GM23338 (cell line): Measurements from ENCODE around the gene DPYD. TPM values are rescaled to one million over a fixed set of nuclear protein-coding genes. Genes with fewer than 3 reads are reported as not detected.

ENCODE experiments used
- ATAC-seq: fragments of 200-7000 bp; cut with Tn5 transposase; 3 replicates; pipeline ENCODE4 v1.9.1; 2020
- DNase-seq: peaks from one replicate; pipeline ENCODE4 v3.0.0-alpha.2; 2015; ENCODE audit warnings: low spot score
- H2AFZ ChIP-seq: fragments of 200-600 bp; sonication (generic); 2 replicates; pipeline ENCODE4 v1.8.0; 2016; ENCODE audit warnings: antibody characterized with exemption, mild to moderate bottlenecking, moderate library complexity
- H3F3A ChIP-seq: fragments of 200-600 bp; sonication (generic); replicated peaks from 2 replicates; pipeline ENCODE4 v1.8.0; 2017; ENCODE audit warnings: antibody characterized with exemption, mixed run types, low read depth
- H3K27ac ChIP-seq: fragments of 200-600 bp; sonication (generic); 2 replicates; pipeline ENCODE4 v1.6.1; 2016; ENCODE audit warnings: low read depth
- H3K27me3 ChIP-seq: fragments of 200-600 bp; sonication (generic); 2 replicates; pipeline ENCODE4 v1.8.0; 2016; ENCODE audit warnings: mild to moderate bottlenecking, mixed run types, moderate library complexity; ENCODE audit not compliant: insufficient read depth
- H3K36me3 ChIP-seq: fragments of 200-600 bp; sonication (generic); 2 replicates; pipeline ENCODE4 v1.8.0; 2016; ENCODE audit warnings: mild to moderate bottlenecking; ENCODE audit not compliant: insufficient read depth
- H3K4me1 ChIP-seq: fragments of 200-600 bp; sonication (generic); 2 replicates; pipeline ENCODE4 v1.8.0; 2016; ENCODE audit warnings: mild to moderate bottlenecking, moderate library complexity; ENCODE audit not compliant: insufficient read depth
- H3K4me2 ChIP-seq: fragments of 200-600 bp; sonication (generic); 2 replicates; pipeline ENCODE4 v1.7.1; 2017; ENCODE audit warnings: mixed run types
- H3K4me3 ChIP-seq: fragments of 200-600 bp; sonication (generic); 2 replicates; pipeline ENCODE4 v1.6.1; 2016; ENCODE audit warnings: mixed run types
- H3K79me2 ChIP-seq: fragments of 200-600 bp; sonication (generic); replicated peaks from 2 replicates; pipeline ENCODE4 v1.8.0; 2017; ENCODE audit warnings: mild to moderate bottlenecking; ENCODE audit not compliant: insufficient read depth
- H3K9me2 ChIP-seq: fragments of 200-600 bp; sonication (generic); 2 replicates; pipeline ENCODE4 v1.8.0; 2017; ENCODE audit not compliant: insufficient read depth
- H4K20me1 ChIP-seq: fragments of 200-600 bp; sonication (generic); replicated peaks from 2 replicates; pipeline ENCODE4 v1.8.0; 2017; ENCODE audit warnings: mild to moderate bottlenecking; ENCODE audit not compliant: insufficient read depth
- H3K27ac Mint-ChIP-seq: 2 replicates; pipeline ENCODE4 v1.8.0; 2020; ENCODE audit warnings: inconsistent platforms, mild to moderate bottlenecking, moderate library complexity, mixed read lengths
- H3K27me3 Mint-ChIP-seq: 3 replicates; pipeline ENCODE4 v1.8.0; 2022; ENCODE audit warnings: low read depth, mild to moderate bottlenecking, moderate library complexity, mixed read lengths, inconsistent platforms; ENCODE audit not compliant: insufficient read depth, poor library complexity
- H3K36me3 Mint-ChIP-seq: 3 replicates; pipeline ENCODE4 v1.8.0; 2021; ENCODE audit warnings: low read depth, mild to moderate bottlenecking, inconsistent platforms, moderate library complexity, mixed read lengths
- H3K4me1 Mint-ChIP-seq: 3 replicates; pipeline ENCODE4 v1.8.0; 2020; ENCODE audit warnings: mild to moderate bottlenecking, inconsistent platforms, mixed read lengths
- H3K4me3 Mint-ChIP-seq: 3 replicates; pipeline ENCODE4 v1.8.0; 2021; ENCODE audit warnings: moderate library complexity, mild to moderate bottlenecking, inconsistent platforms, mixed read lengths
- H3K9me3 Mint-ChIP-seq: 3 replicates; pipeline ENCODE4 v1.8.0; 2020; ENCODE audit warnings: moderate library complexity, mild to moderate bottlenecking, inconsistent platforms, mixed read lengths
- CREB1 ChIP-seq: fragments of 250-450 bp; sonication (Bioruptor Pico); IDR thresholded peaks from 2 replicates; pipeline ENCODE4 v1.5.0; 2020; ENCODE audit warnings: low read depth, mild to moderate bottlenecking, moderate library complexity
- CTCF ChIP-seq, 2 experiments: fragments of 200-600 bp in 1 of 2; sonication (generic) in 1 of 2; conservative IDR thresholded peaks; 2 replicates each; pipeline versions ENCODE4 v1.5.1 to v1.6.1; 2016 to 2017; ENCODE audit warnings: antibody characterized with exemption in 2 of 2, low read depth in 2 of 2, mild to moderate bottlenecking in 2 of 2, moderate library complexity in 1 of 2
- ETS1 ChIP-seq: IDR thresholded peaks from 2 replicates; pipeline ENCODE4 v1.6.1; 2016; ENCODE audit warnings: antibody characterized with exemption
- EZH2 ChIP-seq: fragments of 200-600 bp; sonication (generic); IDR thresholded peaks from one replicate; pipeline ENCODE4 v1.8.0; 2017; ENCODE audit warnings: antibody characterized with exemption, mild to moderate bottlenecking, low read depth; ENCODE audit not compliant: unreplicated experiment
- EZH2phosphoT487 ChIP-seq: fragments of 200-600 bp; sonication (generic); IDR thresholded peaks from one replicate; pipeline ENCODE4 v1.8.1; 2018; ENCODE audit warnings: antibody characterized with exemption; ENCODE audit not compliant: unreplicated experiment
- JUNB ChIP-seq: IDR thresholded peaks from one replicate; pipeline ENCODE4 v1.6.1; 2016; ENCODE audit warnings: antibody characterized with exemption; ENCODE audit not compliant: unreplicated experiment
- NANOG ChIP-seq: IDR thresholded peaks from 2 replicates; pipeline ENCODE4 v1.6.1; 2016; ENCODE audit warnings: antibody characterized with exemption, borderline replicate concordance
- POLR2AphosphoS5 ChIP-seq: IDR thresholded peaks from 2 replicates; pipeline ENCODE4 v1.6.1; 2016; ENCODE audit warnings: antibody characterized with exemption, low read depth
- STAT1 ChIP-seq: IDR thresholded peaks from one replicate; pipeline ENCODE4 v1.6.1; 2016; ENCODE audit warnings: antibody characterized with exemption; ENCODE audit not compliant: unreplicated experiment
- ZNF114 ChIP-seq: fragments of 250-450 bp; sonication (Bioruptor Pico); IDR thresholded peaks from 2 replicates; pipeline ENCODE4 v1.5.0; 2020; ENCODE audit warnings: mild to moderate bottlenecking, moderate library complexity
- ZNF331 ChIP-seq: fragments of 250-450 bp; sonication (Bioruptor Pico); IDR thresholded peaks from 2 replicates; pipeline ENCODE4 v1.5.0; 2020; ENCODE audit warnings: low read depth, mild to moderate bottlenecking, moderate library complexity
- polyA plus RNA-seq: library from polyadenylated mRNA; unstranded; fragments of >200 nt; fragmentation: Nextera tagmentation; extraction: Ambion mirVana; gene quantifications from 2 replicates; pipeline ENCODE4 v1.2.1, GENCODE V29; 2016
- total RNA-seq: library from RNA; depleted of rRNA; stranded (reverse); fragments of >200 nt; shearing (Covaris generic); gene quantifications from 2 replicates; pipeline ENCODE4 v1.2.3, GENCODE V29; 2014
- TF ChIP-seq, protein P1 (sequence below): IDR thresholded peaks from one replicate; pipeline ENCODE4 v1.6.1; 2018; ENCODE audit warnings: antibody characterized with exemption; ENCODE audit not compliant: unreplicated experiment
- TF ChIP-seq, protein P2 (sequence below): fragments of 250-450 bp; sonication (Bioruptor Pico); IDR thresholded peaks from 2 replicates; pipeline ENCODE4 v1.5.0; 2020; ENCODE audit warnings: mild to moderate bottlenecking, moderate library complexity

Gene DPYD
- total and polyA plus RNA-seq, 2 experiments from 2014 or later, result 0.50 to 1.6 TPM

DNA sequence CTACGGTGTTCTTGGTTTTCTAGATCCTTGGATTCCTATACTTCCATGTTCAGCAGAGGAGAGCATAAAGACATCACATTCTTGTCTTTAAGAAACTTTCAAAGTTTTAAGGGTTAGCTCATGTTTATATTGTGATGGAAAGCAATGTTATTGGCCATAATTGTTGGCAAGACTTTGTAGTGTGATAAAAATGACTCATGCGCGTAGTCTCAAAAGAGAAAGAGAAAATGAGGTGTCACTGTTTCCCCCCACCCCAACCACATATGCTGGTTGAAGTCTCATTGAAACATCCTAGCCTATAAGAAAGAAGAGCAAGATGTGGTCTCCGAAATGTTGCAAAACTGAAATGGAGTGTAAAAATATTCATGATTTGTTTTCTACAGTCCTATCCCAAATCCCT, 850.5 kb downstream of the DPYD start:
- TF ChIP-seq CREB1 (CRISPR knock-in tag) (no peak), JUNB (no peak), ZNF114 (CRISPR knock-in tag) (no peak), STAT1 (no peak), NANOG (no peak), CTCF (conservative IDR thresholded peaks at IDR 0.05; ENCODE audit: low read depth in 2 of 2) (no peak), ETS1 (no peak), ZNF331 (CRISPR knock-in tag) (no peak), EZH2 (no peak), POLR2AphosphoS5 (no peak), EZH2phosphoT487 (no peak)
- TF ChIP-seq, protein P1, sequence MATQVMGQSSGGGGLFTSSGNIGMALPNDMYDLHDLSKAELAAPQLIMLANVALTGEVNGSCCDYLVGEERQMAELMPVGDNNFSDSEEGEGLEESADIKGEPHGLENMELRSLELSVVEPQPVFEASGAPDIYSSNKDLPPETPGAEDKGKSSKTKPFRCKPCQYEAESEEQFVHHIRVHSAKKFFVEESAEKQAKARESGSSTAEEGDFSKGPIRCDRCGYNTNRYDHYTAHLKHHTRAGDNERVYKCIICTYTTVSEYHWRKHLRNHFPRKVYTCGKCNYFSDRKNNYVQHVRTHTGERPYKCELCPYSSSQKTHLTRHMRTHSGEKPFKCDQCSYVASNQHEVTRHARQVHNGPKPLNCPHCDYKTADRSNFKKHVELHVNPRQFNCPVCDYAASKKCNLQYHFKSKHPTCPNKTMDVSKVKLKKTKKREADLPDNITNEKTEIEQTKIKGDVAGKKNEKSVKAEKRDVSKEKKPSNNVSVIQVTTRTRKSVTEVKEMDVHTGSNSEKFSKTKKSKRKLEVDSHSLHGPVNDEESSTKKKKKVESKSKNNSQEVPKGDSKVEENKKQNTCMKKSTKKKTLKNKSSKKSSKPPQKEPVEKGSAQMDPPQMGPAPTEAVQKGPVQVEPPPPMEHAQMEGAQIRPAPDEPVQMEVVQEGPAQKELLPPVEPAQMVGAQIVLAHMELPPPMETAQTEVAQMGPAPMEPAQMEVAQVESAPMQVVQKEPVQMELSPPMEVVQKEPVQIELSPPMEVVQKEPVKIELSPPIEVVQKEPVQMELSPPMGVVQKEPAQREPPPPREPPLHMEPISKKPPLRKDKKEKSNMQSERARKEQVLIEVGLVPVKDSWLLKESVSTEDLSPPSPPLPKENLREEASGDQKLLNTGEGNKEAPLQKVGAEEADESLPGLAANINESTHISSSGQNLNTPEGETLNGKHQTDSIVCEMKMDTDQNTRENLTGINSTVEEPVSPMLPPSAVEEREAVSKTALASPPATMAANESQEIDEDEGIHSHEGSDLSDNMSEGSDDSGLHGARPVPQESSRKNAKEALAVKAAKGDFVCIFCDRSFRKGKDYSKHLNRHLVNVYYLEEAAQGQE, result no peak
- TF ChIP-seq, protein P2, sequence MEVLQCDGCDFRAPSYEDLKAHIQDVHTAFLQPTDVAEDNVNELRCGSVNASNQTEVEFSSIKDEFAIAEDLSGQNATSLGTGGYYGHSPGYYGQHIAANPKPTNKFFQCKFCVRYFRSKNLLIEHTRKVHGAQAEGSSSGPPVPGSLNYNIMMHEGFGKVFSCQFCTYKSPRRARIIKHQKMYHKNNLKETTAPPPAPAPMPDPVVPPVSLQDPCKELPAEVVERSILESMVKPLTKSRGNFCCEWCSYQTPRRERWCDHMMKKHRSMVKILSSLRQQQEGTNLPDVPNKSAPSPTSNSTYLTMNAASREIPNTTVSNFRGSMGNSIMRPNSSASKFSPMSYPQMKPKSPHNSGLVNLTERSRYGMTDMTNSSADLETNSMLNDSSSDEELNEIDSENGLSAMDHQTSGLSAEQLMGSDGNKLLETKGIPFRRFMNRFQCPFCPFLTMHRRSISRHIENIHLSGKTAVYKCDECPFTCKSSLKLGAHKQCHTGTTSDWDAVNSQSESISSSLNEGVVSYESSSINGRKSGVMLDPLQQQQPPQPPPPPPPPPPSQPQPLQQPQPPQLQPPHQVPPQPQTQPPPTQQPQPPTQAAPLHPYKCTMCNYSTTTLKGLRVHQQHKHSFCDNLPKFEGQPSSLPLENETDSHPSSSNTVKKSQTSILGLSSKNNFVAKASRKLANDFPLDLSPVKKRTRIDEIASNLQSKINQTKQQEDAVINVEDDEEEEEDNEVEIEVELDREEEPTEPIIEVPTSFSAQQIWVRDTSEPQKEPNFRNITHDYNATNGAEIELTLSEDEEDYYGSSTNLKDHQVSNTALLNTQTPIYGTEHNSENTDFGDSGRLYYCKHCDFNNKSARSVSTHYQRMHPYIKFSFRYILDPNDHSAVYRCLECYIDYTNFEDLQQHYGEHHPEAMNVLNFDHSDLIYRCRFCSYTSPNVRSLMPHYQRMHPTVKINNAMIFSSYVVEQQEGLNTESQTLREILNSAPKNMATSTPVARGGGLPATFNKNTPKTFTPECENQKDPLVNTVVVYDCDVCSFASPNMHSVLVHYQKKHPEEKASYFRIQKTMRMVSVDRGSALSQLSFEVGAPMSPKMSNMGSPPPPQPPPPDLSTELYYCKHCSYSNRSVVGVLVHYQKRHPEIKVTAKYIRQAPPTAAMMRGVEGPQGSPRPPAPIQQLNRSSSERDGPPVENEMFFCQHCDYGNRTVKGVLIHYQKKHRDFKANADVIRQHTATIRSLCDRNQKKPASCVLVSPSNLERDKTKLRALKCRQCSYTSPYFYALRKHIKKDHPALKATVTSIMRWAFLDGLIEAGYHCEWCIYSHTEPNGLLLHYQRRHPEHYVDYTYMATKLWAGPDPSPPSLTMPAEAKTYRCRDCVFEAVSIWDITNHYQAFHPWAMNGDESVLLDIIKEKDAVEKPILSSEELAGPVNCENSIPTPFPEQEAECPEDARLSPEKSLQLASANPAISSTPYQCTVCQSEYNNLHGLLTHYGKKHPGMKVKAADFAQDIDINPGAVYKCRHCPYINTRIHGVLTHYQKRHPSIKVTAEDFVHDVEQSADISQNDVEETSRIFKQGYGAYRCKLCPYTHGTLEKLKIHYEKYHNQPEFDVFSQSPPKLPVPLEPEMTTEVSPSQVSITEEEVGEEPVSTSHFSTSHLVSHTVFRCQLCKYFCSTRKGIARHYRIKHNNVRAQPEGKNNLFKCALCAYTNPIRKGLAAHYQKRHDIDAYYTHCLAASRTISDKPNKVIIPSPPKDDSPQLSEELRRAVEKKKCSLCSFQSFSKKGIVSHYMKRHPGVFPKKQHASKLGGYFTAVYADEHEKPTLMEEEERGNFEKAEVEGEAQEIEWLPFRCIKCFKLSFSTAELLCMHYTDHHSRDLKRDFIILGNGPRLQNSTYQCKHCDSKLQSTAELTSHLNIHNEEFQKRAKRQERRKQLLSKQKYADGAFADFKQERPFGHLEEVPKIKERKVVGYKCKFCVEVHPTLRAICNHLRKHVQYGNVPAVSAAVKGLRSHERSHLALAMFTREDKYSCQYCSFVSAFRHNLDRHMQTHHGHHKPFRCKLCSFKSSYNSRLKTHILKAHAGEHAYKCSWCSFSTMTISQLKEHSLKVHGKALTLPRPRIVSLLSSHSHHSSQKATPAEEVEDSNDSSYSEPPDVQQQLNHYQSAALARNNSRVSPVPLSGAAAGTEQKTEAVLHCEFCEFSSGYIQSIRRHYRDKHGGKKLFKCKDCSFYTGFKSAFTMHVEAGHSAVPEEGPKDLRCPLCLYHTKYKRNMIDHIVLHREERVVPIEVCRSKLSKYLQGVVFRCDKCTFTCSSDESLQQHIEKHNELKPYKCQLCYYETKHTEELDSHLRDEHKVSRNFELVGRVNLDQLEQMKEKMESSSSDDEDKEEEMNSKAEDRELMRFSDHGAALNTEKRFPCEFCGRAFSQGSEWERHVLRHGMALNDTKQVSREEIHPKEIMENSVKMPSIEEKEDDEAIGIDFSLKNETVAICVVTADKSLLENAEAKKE (CRISPR knock-in tag), result no peak
- Histone ChIP-seq H3K4me1 (no peaks in the 10 kb centered on the region), H3K36me3 (no peaks in the 10 kb centered on the region), H3K4me3 (no peak overlapping the region), H4K20me1 (no peaks in the 10 kb centered on the region), H3K4me2 (no peak overlapping the region), H3K27ac (no peak overlapping the region), H3K9me2 (peaks cover 4% of the 10 kb centered on the region; the same call in 1 of the 2 replicates), H2AFZ (no peak overlapping the region), H3K79me2 (no peaks in the 10 kb centered on the region), H3K27me3 (no peaks in the 10 kb centered on the region), H3F3A (no peaks in the 10 kb centered on the region)
- no peaks in the 10 kb centered on the region; the same call in 2 of the 3 replicates for H3K4me1 Mint-ChIP-seq
- no peaks in the 10 kb centered on the region for H3K36me3 Mint-ChIP-seq
- no peaks in the 10 kb centered on the region for H3K27me3 Mint-ChIP-seq
- DNase-seq (no peak), ATAC-seq (no peak)
- peaks cover 3% of the 10 kb centered on the region; the same call in 1 of the 3 replicates for H3K9me3 Mint-ChIP-seq
- H3K4me3 Mint-ChIP-seq, result no peak overlapping the region
- no peak overlapping the region for H3K27ac Mint-ChIP-seq
